ENCODE data around the gene BEST1. TPM values are rescaled to one million over a fixed set of nuclear protein-coding genes. Genes with fewer than 3 reads are reported as not detected.

Gene BEST1
- total RNA-seq, result 1.5 and 3.7 TPM in 2 replicates

GRCh38 chr11:61950035-61950547, at the start of gene BEST1:
Gene BEST1, plus strand, starts transcription at chr11:61950351. Its CDS starts 1,456 bp downstream, at chr11:61951807.

GRCh38 chr11:61917334-61918109, 32.6 kb upstream of the BEST1 start, which contains the start of gene RAB3IL1:
Gene RAB3IL1, minus strand, starts transcription at chr11:61917566. Its CDS starts 199 bp downstream, at chr11:61917367.

GRCh38 chr11:61967116-61967923, 17.2 kb downstream of the BEST1 start, which contains the start of gene FTH1:
Gene FTH1, minus strand, starts transcription at chr11:61967634. Its CDS starts 209 bp downstream, at chr11:61967425.

Other genes with a start within 250 kb of the BEST1 start
- gene MYRF, start 197.7 kb upstream of the BEST1 start, total RNA-seq, result 3.8 and 25.6 TPM in 2 replicates
- gene TMEM258, start 157.8 kb upstream of the BEST1 start, total RNA-seq, result 66.1 and 82.9 TPM in 2 replicates
- 7.5 and 8.2 TPM in 2 replicates for gene FEN1, start 157.4 kb upstream of the BEST1 start, total RNA-seq
- gene FADS1, start 133.3 kb upstream of the BEST1 start, total RNA-seq, result 128 and 148 TPM in 2 replicates
- 359 and 649 TPM in 2 replicates for gene FADS2, start 122.1 kb upstream of the BEST1 start, total RNA-seq
- gene FADS3, start 58.8 kb upstream of the BEST1 start, total RNA-seq, result 127 and 137 TPM in 2 replicates
- 28.1 and 28.5 TPM in 2 replicates for gene RAB3IL1, start 32.8 kb upstream of the BEST1 start, total RNA-seq
- 1,171 and 2,524 TPM in 2 replicates for gene FTH1, start 17.3 kb downstream of the BEST1 start, total RNA-seq
- gene INCENP, start 173.7 kb downstream of the BEST1 start, total RNA-seq, result 2.3 and 4.0 TPM in 2 replicates
- not detected in 2 replicates for gene SCGB1D1, start 239.9 kb downstream of the BEST1 start, total RNA-seq

All from pericardium fibroblast (primary cell).